GM19239 (cell line): ENCODE measurements around the gene PLEKHG4.
A peak's percentile ranks its signal among the peaks of the same experiment; 100 is the strongest.

Experiments used
- DNase-seq: peaks from one replicate; pipeline ENCODE4 v3.0.0; 2011; ENCODE audit warnings: low spot score; ENCODE audit not compliant: insufficient read length
- FAIRE-seq: peaks from 2 replicates; lab custom pipeline; 2011; peaks lifted over from hg19 to GRCh38; lab: Jason Lieb, UNC

The PLEKHG4 gene

GRCh38 chr16:67326115-67326471, 46.8 kb downstream of the PLEKHG4 start:
- FAIRE-seq (no peak), DNase-seq (no peak)

GRCh38 chr16:67326472-67327309, 47.4 kb downstream of the PLEKHG4 start, which contains the start of the genes KCTD19 and LRRC36:
KCTD19 (minus strand) TSS chr16:67326741; CDS start chr16:67326707, 34 bp downstream.
LRRC36 (plus strand) TSS chr16:67326815; CDS start chr16:67326863, 48 bp downstream.
- no peak for FAIRE-seq
- peak; percentile 50 for DNase-seq

- no peak for DNase-seq
- FAIRE-seq, result no peak
Observed at GRCh38 chr16:67327743-67328142, 48.4 kb downstream of the PLEKHG4 start.

- DNase-seq, result no peak
- FAIRE-seq, result no peak
Observed at GRCh38 chr16:67329901-67330300, 50.6 kb downstream of the PLEKHG4 start.

GRCh38 chr16:67333315-67333714, 54.0 kb downstream of the PLEKHG4 start:
- FAIRE-seq (no peak), DNase-seq (no peak)

- FAIRE-seq, result no peak
Observed at GRCh38 chr16:67336116-67336515, 56.8 kb downstream of the PLEKHG4 start.

GRCh38 chr16:67336648-67337047, 57.3 kb downstream of the PLEKHG4 start:
- DNase-seq, result no peak
- FAIRE-seq, result no peak

More at GRCh38 chr16:67336116-67336515, 56.8 kb downstream of the PLEKHG4 start:
- no peak for DNase-seq
